CD1c-positive myeloid dendritic cell (primary cell): ENCODE measurements around the gene CPNE1.

Experiments used
- DNase-seq: peaks from one replicate; pipeline ENCODE4 v3.0.0-alpha.2; 2016; ENCODE audit errors: extremely low spot score

CPNE1 gene

GRCh38 chr20:35653893-35654292 is 10.8 kb downstream of the CPNE1 start:
- no peak for DNase-seq

- no peak for DNase-seq
Observed at GRCh38 chr20:35653430-35653734, 11.3 kb downstream of the CPNE1 start.

- no peak for DNase-seq
Observed at GRCh38 chr20:35652641-35653429, 11.9 kb downstream of the CPNE1 start.

GRCh38 chr20:35651958-35652357 is 12.7 kb downstream of the CPNE1 start:
- no peak for DNase-seq

GRCh38 chr20:35650632-35651031 is 14.1 kb downstream of the CPNE1 start:
- no peak for DNase-seq

- DNase-seq: no peak
Observed at GRCh38 chr20:35648836-35649235, 15.9 kb downstream of the CPNE1 start.

- DNase-seq: no peak
Observed at GRCh38 chr20:35644806-35645205, 19.9 kb downstream of the CPNE1 start.

GRCh38 chr20:35643045-35643444 is 21.7 kb downstream of the CPNE1 start:
- DNase-seq: no peak

GRCh38 chr20:35641743-35642142 is 23.0 kb downstream of the CPNE1 start:
- no peak for DNase-seq

GRCh38 chr20:35640724-35641123 is 24.0 kb downstream of the CPNE1 start:
- no peak for DNase-seq

- DNase-seq: no peak
Observed at GRCh38 chr20:35638751-35639150, 25.9 kb downstream of the CPNE1 start.

- no peak for DNase-seq
Observed at GRCh38 chr20:35637276-35637675, 27.4 kb downstream of the CPNE1 start.

GRCh38 chr20:35636095-35636494 is 28.6 kb downstream of the CPNE1 start:
- no peak for DNase-seq

GRCh38 chr20:35635652-35636051 is 29.0 kb downstream of the CPNE1 start:
- no peak for DNase-seq

GRCh38 chr20:35632539-35633115 is 32.1 kb downstream of the CPNE1 start:
- DNase-seq: no peak

GRCh38 chr20:35630636-35631035 is 34.1 kb downstream of the CPNE1 start:
- DNase-seq: no peak

GRCh38 chr20:35629427-35630145 is 35.1 kb downstream of the CPNE1 start:
- DNase-seq: no peak

GRCh38 chr20:35627121-35627520 is 37.6 kb downstream of the CPNE1 start:
- DNase-seq: no peak

- no peak for DNase-seq
Observed at GRCh38 chr20:35626386-35627001, 38.2 kb downstream of the CPNE1 start.

- DNase-seq: no peak
Observed at GRCh38 chr20:35625584-35626385, 38.9 kb downstream of the CPNE1 start.

- DNase-seq: no peak
Observed at GRCh38 chr20:35621560-35621946, 43.1 kb downstream of the CPNE1 start.
